Lower lobe of right lung (tissue), 2 donors: ENCODE measurements around the gene FHIP1A. TPM values are rescaled to one million over a fixed set of nuclear protein-coding genes. Genes with fewer than 3 reads are reported as not detected.
A peak's percentile ranks its signal among the peaks of the same experiment; 100 is the strongest.

Experiments used
- ATAC-seq, 2 donors: fragments of 200-7000 bp; cut with Tn5 transposase; one replicate each; pipeline ENCODE4 v1.9.1; 2020 to 2022; ENCODE audit warnings: mild to moderate bottlenecking in 2 of 2, moderate library complexity in 2 of 2
- DNase-seq: peaks from one replicate; pipeline ENCODE4 v3.0.0-alpha.2; 2020
- H3K27ac ChIP-seq: fragments of 200-600 bp; one replicate; pipeline ENCODE4 v1.8.0; 2022
- H3K27me3 ChIP-seq: fragments of 200-600 bp; one replicate; pipeline ENCODE4 v1.8.0; 2022; ENCODE audit warnings: low read depth
- H3K36me3 ChIP-seq: fragments of 200-600 bp; one replicate; pipeline ENCODE4 v1.8.0; 2022; ENCODE audit warnings: mild to moderate bottlenecking
- H3K4me1 ChIP-seq: fragments of 200-600 bp; one replicate; pipeline ENCODE4 v1.8.0; 2022
- H3K4me3 ChIP-seq: fragments of 200-600 bp; one replicate; pipeline ENCODE4 v1.8.0; 2022; ENCODE audit warnings: mild to moderate bottlenecking
- H3K9me3 ChIP-seq: fragments of 200-600 bp; one replicate; pipeline ENCODE4 v1.8.0; 2022
- intact Hi-C: fragments of 100-400 bp; cut with DNase I; formaldehyde crosslinking; loops from one replicate; pipeline ENCODE4 v1.11.0; 2022
- total RNA-seq: library from RNA; stranded (reverse); fragmentation: NEBNext Ultra II Directional; extraction: Animal tissue kit (Norgen Biotek cat#: 25700); gene quantifications from one replicate; pipeline ENCODE4 v1.2.1, GENCODE V29; 2021
- TF ChIP-seq, protein P1 (sequence below): fragments of 200-600 bp; IDR thresholded peaks from one replicate; pipeline ENCODE4 v1.8.0; 2022; ENCODE audit warnings: antibody characterized with exemption, mild to moderate bottlenecking
- donor health status: DM: no; HTN: yes; CAD: no; lungs with severe emphysema.

Gene FHIP1A
- total RNA-seq, 1 donor from 2014 or later, result 14.3 TPM

DNA sequence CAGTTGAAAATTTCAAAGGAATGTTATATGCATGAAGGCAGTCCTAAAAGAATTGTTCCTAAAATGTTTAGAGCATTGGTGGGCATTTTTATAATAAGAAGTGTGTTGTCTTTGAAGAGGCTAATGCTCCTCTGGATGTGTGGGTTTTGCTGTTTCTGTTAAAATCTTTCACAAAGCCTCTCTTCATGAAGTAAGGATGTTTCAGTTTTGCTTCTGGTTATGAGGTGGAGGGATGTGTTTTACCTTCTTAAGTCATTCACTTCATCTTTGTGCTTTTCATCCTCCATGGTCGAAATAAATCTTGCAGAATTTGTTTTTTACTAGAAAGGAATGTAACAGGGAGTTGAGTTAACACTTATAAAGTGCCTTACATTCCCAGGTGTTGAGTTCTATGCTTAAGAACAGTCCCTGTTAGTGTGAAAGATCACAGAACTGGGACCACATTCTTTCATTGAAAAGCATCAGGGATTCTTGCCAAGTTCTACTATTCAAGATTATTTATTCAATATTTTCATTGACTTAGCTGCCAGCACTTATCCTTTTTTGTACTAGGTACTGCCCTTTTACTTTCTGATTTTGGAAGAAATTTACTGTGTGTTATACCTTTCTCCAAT lies 21.1 kb downstream of the FHIP1A start:
- Histone ChIP-seq H3K4me1 (no peaks in the 10 kb centered on the region), H3K36me3 (no peaks in the 10 kb centered on the region), H3K4me3 (no peak overlapping the region), H3K9me3 (no peaks in the 10 kb centered on the region), H3K27ac (no peak overlapping the region), H3K27me3 (no peaks in the 10 kb centered on the region)
- DNase-seq (no peak), ATAC-seq (peak; percentile 78 to 88)
- TF ChIP-seq, protein P1, sequence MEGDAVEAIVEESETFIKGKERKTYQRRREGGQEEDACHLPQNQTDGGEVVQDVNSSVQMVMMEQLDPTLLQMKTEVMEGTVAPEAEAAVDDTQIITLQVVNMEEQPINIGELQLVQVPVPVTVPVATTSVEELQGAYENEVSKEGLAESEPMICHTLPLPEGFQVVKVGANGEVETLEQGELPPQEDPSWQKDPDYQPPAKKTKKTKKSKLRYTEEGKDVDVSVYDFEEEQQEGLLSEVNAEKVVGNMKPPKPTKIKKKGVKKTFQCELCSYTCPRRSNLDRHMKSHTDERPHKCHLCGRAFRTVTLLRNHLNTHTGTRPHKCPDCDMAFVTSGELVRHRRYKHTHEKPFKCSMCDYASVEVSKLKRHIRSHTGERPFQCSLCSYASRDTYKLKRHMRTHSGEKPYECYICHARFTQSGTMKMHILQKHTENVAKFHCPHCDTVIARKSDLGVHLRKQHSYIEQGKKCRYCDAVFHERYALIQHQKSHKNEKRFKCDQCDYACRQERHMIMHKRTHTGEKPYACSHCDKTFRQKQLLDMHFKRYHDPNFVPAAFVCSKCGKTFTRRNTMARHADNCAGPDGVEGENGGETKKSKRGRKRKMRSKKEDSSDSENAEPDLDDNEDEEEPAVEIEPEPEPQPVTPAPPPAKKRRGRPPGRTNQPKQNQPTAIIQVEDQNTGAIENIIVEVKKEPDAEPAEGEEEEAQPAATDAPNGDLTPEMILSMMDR, result no peak
- intact Hi-C loops, result no loop called here

DNA sequence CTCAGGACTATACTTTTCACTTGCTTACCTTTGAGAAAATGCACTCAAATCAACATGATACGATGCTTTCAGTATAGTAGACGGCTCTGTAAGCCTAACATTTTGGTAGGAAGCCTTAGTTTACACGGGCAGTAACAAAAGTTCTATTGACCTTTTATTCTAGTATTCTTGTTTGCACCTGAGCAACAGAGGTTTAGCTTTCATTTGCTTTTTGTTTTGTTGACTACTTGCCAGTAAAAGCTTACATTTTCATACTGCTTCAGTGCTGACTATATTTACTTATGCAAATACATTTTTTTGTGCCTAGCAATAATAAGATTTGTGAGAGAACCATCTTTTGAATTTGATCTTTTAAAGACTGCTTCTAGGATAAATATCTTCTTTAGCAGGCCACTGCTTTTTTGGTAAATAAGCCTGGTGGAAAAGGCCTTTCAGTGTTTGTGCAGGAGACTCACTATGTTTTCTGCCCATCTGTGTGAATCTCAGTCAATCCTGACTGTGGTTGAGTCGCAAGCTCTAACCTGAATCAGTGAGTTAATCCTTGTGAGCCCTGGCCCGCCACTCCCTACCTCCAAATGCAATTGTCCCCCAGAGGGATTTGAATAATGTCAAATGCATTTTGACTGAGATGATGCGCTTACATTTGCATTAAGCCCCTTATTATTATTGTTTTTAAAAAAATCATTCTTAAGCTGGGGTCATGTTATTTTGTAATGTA lies 21.9 kb downstream of the FHIP1A start:
- no peak overlapping the region for H3K4me3 ChIP-seq
- TF ChIP-seq, protein P1, result no peak
- no peak overlapping the region for H3K27ac ChIP-seq
- ATAC-seq, result peak in 1 of 2 donors; percentile 46
- no peaks in the 10 kb centered on the region for H3K36me3 ChIP-seq
- no peak for DNase-seq
- H3K4me1 ChIP-seq, result no peaks in the 10 kb centered on the region
- intact Hi-C loops, result no loop called here
- no peaks in the 10 kb centered on the region for H3K27me3 ChIP-seq
- H3K9me3 ChIP-seq, result no peaks in the 10 kb centered on the region

DNA sequence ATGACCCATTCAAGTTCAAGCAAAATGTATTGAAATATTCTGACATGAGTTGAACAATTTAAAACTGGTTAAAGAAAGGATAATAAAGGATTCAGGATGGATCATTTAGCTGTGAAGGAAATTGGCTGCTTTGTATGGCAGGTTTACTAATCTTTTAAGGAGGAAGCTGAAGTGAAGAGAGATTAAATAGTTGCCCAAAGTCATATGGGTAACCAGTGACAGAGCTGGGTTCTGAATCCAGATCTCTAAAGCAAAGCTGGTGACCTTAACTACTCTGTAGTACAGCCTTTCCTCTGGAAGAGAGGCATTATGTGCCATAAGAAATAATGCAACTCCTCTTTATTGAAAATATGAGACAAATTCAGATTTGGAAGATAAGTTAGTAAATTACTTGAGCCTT lies 22.8 kb downstream of the FHIP1A start:
- intact Hi-C loops, result no loop called here
- TF ChIP-seq, protein P1, result no peak
- Histone ChIP-seq H3K27me3 (no peaks in the 10 kb centered on the region), H3K9me3 (no peaks in the 10 kb centered on the region), H3K27ac (no peak overlapping the region), H3K36me3 (no peaks in the 10 kb centered on the region), H3K4me3 (no peak overlapping the region), H3K4me1 (no peaks in the 10 kb centered on the region)
- ATAC-seq (no peak), DNase-seq (no peak)

DNA sequence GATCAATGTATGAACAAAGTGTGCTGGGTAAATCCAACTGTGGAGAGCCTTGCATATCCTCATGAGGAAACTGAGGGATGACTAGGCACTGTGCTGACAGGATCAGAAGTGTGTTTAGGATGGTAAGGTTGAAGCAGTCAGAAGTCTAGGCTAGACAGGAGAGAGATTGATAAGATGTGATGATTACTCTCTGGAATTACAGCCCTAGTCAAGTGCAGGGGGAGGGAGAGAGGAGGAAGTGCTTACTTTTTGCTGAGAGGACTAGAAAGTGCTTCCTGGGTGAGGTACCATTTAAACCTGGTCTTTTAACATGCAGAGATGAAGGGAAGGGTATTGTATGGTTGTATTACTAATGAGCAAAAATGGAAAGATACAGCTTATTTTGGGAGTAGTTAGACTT lies 23.7 kb downstream of the FHIP1A start:
- intact Hi-C loops, result no loop called here
- TF ChIP-seq, protein P1, result no peak
- Histone ChIP-seq H3K4me3 (no peak overlapping the region), H3K27ac (no peak overlapping the region), H3K27me3 (no peaks in the 10 kb centered on the region), H3K4me1 (no peaks in the 10 kb centered on the region), H3K36me3 (no peaks in the 10 kb centered on the region), H3K9me3 (no peaks in the 10 kb centered on the region)
- DNase-seq (no peak), ATAC-seq (no peak)

DNA sequence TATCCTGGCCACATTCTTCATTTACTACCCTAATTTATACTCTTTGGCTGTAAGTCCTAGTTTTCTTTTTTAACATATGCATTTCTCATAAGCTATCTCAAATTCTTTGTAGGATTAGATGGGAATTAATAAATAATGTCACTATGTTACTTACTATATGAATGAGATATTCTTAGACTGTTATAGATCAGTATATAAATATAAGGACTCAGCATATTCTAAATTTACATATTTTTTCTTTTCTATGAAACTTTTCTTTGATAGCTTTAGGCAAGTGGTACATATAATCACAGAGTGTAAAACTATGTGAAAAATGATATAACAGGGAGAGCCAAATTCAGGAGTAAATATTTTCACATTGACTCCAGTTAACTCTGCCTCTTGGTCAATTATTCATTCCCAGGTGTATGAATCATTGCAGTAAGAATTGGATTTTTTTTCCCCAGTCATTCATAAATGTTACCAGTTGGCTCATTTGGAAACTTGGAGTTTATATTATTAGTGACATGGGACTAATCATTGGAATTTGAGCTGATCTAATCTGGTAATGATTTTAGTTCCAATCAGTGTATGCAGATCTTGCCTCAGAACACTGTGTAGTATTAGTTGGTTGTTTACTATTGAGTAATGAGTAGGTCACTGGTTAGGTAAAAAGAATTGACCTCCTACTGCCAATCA lies 25.3 kb downstream of the FHIP1A start:
- intact Hi-C loops, result no loop called here

More for the DNA sequence above, 25.3 kb downstream of the FHIP1A start:
- Histone ChIP-seq H3K9me3 (no peaks in the 10 kb centered on the region), H3K4me3 (no peak overlapping the region), H3K4me1 (no peaks in the 10 kb centered on the region), H3K27me3 (no peaks in the 10 kb centered on the region), H3K36me3 (no peaks in the 10 kb centered on the region), H3K27ac (no peak overlapping the region)
- ATAC-seq (no peak), DNase-seq (no peak)
- TF ChIP-seq, protein P1, result no peak
